HepG2 (cell line): Measurements from ENCODE around the gene ORC1. TPM values are rescaled to one million over a fixed set of nuclear protein-coding genes. Genes with fewer than 3 reads are reported as not detected.
A peak's percentile ranks its signal among the peaks of the same experiment; 100 is the strongest.

ENCODE experiments used
- GABPB1 ChIP-seq: IDR thresholded peaks from 2 replicates; pipeline ENCODE4 v1.6.1; 2016; ENCODE audit warnings: mild to moderate bottlenecking, missing genetic modification reagents, moderate library complexity, missing compliant biosample characterization
- HNRNPLL ChIP-seq: fragments of 200-400 bp; formaldehyde crosslinking; IDR thresholded peaks from 2 replicates; pipeline ENCODE4 v1.6.1; 2017; ENCODE audit warnings: mild to moderate bottlenecking, low read depth, low read length; ENCODE audit not compliant: poor library complexity, severe bottlenecking
- KDM2A ChIP-seq: sonication (generic); formaldehyde crosslinking; IDR thresholded peaks from 2 replicates; pipeline ENCODE4 v1.4.0; 2020; ENCODE audit warnings: low read depth, missing genetic modification reagents, borderline replicate concordance
- KLF9 ChIP-seq: IDR thresholded peaks from 2 replicates; pipeline ENCODE4 v1.6.1; 2016; ENCODE audit warnings: low read depth
- MYC ChIP-seq: sonication (generic); formaldehyde crosslinking; IDR thresholded peaks from 2 replicates; pipeline ENCODE4 v1.9.0; 2021; ENCODE audit warnings: missing genetic modification reagents, borderline replicate concordance
- SP4 ChIP-seq: sonication (generic); formaldehyde crosslinking; IDR thresholded peaks from 2 replicates; pipeline ENCODE4 v1.8.1; 2023; ENCODE audit warnings: mild to moderate bottlenecking, missing genetic modification reagents
- ZBED4 ChIP-seq: sonication (generic); formaldehyde crosslinking; IDR thresholded peaks from 2 replicates; pipeline ENCODE4 v1.4.0; 2020; ENCODE audit warnings: missing genetic modification reagents, borderline replicate concordance
- ZBTB25 ChIP-seq: IDR thresholded peaks from 2 replicates; pipeline ENCODE4 v1.6.1; 2018; ENCODE audit warnings: missing genetic modification reagents
- ZNF616 ChIP-seq: sonication (generic); formaldehyde crosslinking; IDR thresholded peaks from 2 replicates; pipeline ENCODE4 v1.5.0; 2020; ENCODE audit warnings: low read depth, mild to moderate bottlenecking, missing genetic modification reagents
- polyA plus RNA-seq, 8 experiments: library from polyadenylated mRNA; depleted of rRNA in 3 of 8; stranded (reverse) in 7 of 8; unstranded in 1 of 8; fragments of >200 nt; fragmentation: Illumina TruSeq in 4 of 8; extraction: Trizol in 4 of 8; gene quantifications; 2 replicates each; pipeline versions ENCODE4 v1.2.1 to v1.2.3, GENCODE V29; 2011 to 2016; ENCODE audit warnings: low read depth in 4 of 8, missing spikeins in 1 of 8, mixed read lengths in 1 of 8; ENCODE audit not compliant: insufficient read depth in 1 of 8
- total RNA-seq, 5 experiments: library from RNA; depleted of rRNA; stranded (reverse); fragments of >200 nt; fragmentation: Illumina TruSeq; extraction: Trizol; gene quantifications; 2 replicates each; pipeline ENCODE4 v1.2.3, GENCODE V29; 2016; ENCODE audit warnings: low read depth in 1 of 5

The ORC1 gene
- total and polyA plus RNA-seq, 2 of the 13 experiments (the other 11 are each of a cell fraction or from before 2014, with no cell fraction given), result 7.0 to 23.5 TPM

- peak; percentile 32; the same call in 1 of the 2 replicates for TF ChIP-seq SP4 (CRISPR knock-in tag)
- TF ChIP-seq MYC (CRISPR knock-in tag), result peak; percentile 50; the same call in 1 of the 2 replicates
- TF ChIP-seq KDM2A (CRISPR knock-in tag), result peak; percentile 58; the same call in 1 of the 2 replicates
- TF ChIP-seq HNRNPLL, result peak; percentile 52
- peak; percentile 52; the same call in 1 of the 2 replicates for TF ChIP-seq GABPB1
- peak; percentile 65; the same call in 1 of the 2 replicates for TF ChIP-seq KLF9 (CRISPR knock-in tag)
- TF ChIP-seq ZBTB25 (CRISPR knock-in tag), result peak; percentile 48; the same call in 1 of the 2 replicates
- no peak for TF ChIP-seq ZBED4 (CRISPR knock-in tag)
- 0 out of 2 replicates have a peak, but pooled peaks have one; percentile 26 for TF ChIP-seq ZNF616 (CRISPR knock-in tag)
- TF ChIP-seq, all 625 proteins: peak for 91
Measured at GRCh38 chr1:52368383-52369172, 35.6 kb downstream of the ORC1 start (continued).
